GM18519 (cell line): ENCODE data around the gene SERINC1.
A peak's percentile ranks its signal among the peaks of the same experiment; 100 is the strongest.

Experiments
- ATAC-seq: cut with Tn5 transposase; IDR thresholded peaks from one replicate; pipeline ENCODE4 v1.9.1; 2021; ENCODE audit warnings: mild to moderate bottlenecking, moderate library complexity; ENCODE audit not compliant: unreplicated experiment, low FRiP score

The SERINC1 gene

GRCh38 chr6:122399055-122399347 is 72.6 kb downstream of the SERINC1 start:
- no peak for ATAC-seq

DNA sequence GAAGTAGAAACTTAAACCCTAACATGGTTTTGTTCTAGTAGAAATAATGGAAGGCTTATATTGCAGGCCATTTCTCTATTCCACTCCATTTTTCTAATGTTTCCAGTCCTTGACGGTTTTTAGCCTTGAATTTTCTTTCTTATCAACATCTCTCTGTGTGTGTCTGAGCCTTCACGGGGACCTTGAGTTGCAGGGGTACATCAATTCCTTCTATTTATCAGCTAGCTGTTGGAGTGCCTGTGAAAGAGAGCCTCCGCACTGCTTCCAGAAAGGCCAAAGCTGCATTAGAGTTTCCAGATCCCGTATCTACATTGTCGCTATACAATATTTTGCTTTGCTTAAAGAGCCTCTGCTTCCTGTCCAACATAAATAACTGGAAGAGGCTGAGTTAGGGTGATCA is 77.6 kb downstream of the SERINC1 start:
- ATAC-seq: no peak

DNA sequence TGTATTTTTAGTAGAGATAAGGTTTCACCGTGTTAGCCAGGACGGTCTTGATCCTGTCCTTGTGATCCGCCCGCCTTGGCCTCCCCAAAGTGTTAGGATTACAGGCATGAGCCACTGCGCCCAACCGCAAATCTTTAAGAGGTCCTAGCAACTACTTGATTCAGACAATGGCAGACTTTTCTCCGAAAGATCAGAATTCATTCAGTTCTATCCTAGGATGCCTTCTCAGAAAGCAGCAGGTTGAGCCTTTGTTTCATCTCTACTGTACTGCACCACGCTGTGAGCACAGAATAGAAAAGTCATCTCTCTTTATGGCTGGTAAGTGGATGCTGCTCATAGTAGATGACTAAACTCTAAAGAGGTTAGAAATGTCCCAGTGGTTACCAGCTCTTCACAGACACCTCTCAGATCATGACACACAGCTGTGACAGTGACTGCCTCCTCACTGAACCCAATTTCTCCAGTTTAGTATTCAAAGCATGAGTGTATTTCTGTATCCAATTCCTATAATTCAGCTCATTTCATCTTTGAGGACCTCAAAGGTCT is 78.2 kb downstream of the SERINC1 start:
- ATAC-seq: peak; percentile 62
